HuH-7 (cell line): ENCODE results near the gene FAM110C.
"Not testable (repeated sequence)": the region's sequence is repeated elsewhere in the genome, so short reads cannot be mapped to it uniquely, and the experiment has no call there.

Experiments
- DNase-seq: peaks from one replicate; pipeline ENCODE4 v3.0.0; 2011; ENCODE audit warnings: low spot score

The FAM110C gene

DNA sequence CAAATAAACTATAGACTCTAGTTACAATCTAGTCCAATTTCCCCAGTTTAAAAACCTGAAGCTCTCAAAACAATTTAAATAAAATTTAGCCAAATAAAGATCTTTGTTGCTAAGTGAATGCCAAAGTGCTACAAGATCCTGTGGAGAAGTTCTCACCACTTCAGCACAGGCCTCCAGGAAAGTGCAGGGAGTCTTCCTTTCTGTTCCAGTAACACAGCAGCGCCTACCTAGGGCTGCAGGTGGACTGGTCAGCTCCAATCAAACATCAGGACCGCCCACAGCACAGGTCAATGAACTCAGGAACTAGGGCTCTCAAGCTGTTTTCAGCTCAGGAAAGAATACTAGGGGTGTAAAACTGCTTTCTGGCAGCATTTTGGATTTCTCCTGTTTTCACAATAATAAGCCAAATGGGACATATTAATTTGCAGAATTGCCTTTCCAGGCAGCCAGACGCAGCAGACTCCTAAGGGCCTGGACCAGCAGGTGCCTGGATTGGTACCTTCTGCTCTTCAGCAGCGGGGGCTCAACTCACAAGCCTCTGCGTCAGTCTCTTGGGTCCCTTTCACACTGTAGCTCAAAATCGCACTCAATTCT is 1.5 kb downstream of the FAM110C start:
- no peak for DNase-seq

GRCh38 chr2:42788-43187 is 3.5 kb downstream of the FAM110C start:
- no peak for DNase-seq

DNA sequence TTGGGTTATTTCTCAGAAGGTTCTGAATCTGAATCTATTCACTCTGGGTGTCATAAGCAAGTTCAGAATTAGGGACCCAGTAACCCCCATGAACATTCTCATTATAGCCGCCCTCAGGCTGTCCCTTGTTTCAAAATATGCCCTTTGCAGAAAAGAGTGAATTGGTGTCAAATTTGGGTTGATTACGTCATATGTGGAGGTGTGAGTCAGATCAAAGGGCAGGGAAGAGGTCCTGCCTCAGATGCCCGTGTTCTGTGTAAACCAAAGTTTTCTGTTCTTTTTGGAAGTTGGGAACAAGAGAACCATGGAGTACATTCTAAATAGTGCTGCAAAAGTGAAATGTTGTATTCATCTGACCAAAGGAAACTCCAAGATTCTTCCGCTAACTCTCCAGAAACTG is 5.8 kb downstream of the FAM110C start:
- no peak for DNase-seq

- no peak for DNase-seq
Observed at GRCh38 chr2:38155-38554, 8.2 kb downstream of the FAM110C start.

- no peak for DNase-seq
Observed at GRCh38 chr2:36318-36717, 10.0 kb downstream of the FAM110C start.

GRCh38 chr2:35852-36251 is 10.5 kb downstream of the FAM110C start:
- DNase-seq: no peak

GRCh38 chr2:33620-34019 is 12.7 kb downstream of the FAM110C start:
- DNase-seq: no peak

DNA sequence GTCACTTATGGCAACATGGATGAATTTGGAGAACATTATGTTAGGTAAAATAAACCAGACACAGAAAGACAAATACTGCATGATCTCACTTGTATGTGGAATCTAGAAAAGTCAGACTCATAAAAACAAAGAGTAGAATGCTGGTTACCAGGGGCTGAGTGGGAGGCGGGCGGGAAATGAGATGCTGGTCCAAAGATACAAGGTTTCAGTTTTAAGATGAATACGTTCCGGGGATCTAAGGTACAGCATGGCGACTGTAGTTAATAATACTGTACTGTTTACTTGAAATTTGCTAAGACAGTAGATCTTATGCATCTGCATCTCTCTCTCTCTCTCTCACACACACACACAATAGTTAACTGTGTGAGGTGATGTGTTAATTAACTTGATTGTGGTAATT is 14.2 kb downstream of the FAM110C start:
- no peak for DNase-seq

DNA sequence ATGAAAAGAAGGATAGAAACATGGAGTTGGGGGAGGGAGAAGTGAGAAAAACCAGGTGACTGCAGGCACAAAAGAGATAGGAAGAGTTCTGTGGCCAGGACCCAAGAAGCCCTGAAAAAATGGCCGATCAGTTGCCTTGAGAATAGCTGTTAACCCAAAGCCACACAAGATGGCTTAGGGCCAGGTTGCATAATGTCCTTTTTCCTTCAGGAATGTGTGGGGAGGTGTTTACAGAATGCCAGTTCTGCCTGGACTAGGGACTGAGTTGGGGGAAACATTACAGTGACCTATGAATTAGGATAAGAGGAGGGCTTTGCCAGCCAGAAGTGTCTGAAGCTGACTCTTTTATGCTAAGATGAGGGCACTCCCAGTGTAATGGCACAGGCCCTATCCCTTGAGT is 17.1 kb downstream of the FAM110C start:
- DNase-seq: no peak

GRCh38 chr2:28406-28975 is 17.8 kb downstream of the FAM110C start:
- DNase-seq: no peak

DNA sequence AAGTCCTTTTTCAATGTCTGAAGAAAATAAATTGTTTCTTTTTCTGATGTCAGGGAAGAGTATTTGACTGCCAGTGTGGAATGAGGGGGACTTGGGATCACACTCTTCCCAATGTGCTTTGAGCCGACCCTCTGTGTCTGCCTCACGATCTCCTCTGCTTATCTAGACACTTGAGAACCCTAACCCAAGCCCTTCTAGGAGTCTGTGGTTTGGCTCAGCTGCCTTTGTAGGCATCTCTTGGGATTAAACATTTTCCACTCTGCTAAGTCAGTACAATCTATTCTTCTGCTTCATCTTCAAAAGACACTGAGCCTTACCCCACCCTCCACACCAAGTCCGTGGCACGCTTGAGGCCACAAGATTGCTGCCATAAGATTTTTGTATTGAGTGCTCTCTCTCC is 19.4 kb downstream of the FAM110C start:
- DNase-seq: no peak

- DNase-seq: no peak
Observed at GRCh38 chr2:25543-25942, 20.8 kb downstream of the FAM110C start.

DNA sequence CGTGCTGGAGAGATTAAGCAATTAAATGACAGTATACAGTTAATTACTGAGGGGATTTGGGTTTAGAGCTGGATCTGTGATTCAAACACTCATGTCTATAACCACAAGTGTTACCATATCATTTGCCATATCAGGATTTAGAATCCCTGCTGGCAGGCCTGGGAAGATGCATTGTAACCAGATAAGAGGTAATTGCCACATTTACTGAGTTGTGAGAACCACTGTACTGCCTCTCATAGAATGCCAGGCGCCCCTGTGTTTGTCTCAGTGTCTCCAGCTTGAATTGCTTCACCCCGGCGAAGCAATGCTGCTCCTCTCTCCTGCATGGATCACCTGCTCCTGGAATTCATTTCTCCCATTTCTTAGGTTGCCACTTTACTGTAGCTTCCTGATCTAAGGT is 21.7 kb downstream of the FAM110C start:
- DNase-seq: not testable (repeated sequence)

DNA sequence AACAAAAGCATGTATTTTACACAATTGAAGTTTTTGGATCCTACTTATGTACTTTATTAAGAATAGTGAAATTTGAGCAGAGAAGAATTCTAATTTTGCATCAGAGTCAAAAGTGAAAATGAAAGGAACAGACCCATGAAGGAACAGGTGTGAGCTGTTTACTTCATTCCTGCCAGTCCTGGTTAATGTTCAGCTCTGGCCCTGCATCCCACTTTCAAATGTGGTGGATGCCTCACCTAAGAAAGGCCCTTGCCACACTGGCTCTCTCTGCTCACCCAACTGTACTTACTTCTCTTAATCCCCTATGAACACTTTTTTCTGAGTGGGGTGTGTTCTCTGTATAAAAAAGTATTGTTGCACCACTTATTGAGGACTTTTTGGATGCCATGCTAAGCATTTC is 22.2 kb downstream of the FAM110C start:
- DNase-seq: no peak

DNA sequence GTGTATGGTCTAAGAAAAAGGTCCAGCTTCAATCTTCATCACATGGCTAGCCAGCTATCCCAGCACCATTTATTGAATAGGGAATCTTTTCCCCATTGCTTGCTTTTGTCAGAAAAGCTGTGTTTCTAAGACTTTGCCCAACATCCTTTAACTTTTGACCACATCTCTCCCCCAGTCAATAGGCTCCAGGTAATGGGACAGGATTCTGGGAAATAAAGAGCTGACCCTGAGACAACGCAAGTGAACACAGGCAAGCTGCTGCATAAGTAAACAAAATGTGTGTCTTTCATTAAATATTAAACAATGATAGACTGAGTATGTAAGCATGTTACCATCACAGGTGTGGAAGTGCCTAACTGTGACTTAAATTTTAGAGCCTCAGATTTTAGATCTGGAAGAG is 23.0 kb downstream of the FAM110C start:
- DNase-seq: no peak

DNA sequence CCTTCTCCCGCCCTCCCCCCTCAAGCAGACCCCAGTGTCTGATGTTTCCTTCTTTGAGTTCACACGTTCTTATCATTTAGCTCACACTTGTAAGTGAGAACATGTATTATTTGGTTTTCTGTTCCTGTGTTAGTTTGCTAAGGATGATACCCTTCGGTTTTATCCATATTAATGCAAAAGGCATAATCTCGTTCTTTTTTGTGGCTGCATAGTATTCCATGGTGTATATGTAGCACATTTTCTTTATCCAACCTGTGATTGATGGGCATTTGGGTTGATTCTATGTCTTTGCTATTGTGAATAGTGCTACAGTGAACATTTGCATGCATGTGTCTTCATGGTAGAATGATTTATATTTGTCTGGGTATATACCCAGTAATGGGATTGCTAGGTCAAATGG is 24.1 kb downstream of the FAM110C start:
- not testable (repeated sequence) for DNase-seq

DNA sequence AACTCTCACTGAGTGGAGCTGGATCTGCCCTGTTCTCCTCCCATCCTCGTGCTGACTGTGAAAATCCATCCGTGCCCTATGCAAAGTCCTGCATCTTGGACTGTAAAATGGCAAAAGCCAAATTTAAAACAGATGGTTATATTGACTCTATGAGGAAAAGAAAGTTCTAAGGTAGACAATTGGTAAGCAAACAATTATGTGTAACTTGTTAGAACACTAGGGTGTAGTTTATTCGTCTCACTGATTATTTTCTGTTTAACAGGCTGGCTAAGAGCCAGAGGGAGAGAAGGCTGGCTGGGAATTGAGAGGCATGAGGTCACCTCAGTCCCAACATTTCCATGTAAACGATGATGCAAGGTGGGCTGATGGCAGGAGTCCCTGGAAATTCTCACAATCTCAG is 26.0 kb downstream of the FAM110C start:
- not testable (repeated sequence) for DNase-seq

- no peak for DNase-seq
Observed at GRCh38 chr2:19505-19904, 26.8 kb downstream of the FAM110C start.

GRCh38 chr2:18402-19271 is 27.7 kb downstream of the FAM110C start:
- DNase-seq: no peak

GRCh38 chr2:15916-16315 is 30.4 kb downstream of the FAM110C start:
- DNase-seq: not testable (repeated sequence)

GRCh38 chr2:11248-11941 is 34.9 kb downstream of the FAM110C start:
- no peak for DNase-seq

DNA sequence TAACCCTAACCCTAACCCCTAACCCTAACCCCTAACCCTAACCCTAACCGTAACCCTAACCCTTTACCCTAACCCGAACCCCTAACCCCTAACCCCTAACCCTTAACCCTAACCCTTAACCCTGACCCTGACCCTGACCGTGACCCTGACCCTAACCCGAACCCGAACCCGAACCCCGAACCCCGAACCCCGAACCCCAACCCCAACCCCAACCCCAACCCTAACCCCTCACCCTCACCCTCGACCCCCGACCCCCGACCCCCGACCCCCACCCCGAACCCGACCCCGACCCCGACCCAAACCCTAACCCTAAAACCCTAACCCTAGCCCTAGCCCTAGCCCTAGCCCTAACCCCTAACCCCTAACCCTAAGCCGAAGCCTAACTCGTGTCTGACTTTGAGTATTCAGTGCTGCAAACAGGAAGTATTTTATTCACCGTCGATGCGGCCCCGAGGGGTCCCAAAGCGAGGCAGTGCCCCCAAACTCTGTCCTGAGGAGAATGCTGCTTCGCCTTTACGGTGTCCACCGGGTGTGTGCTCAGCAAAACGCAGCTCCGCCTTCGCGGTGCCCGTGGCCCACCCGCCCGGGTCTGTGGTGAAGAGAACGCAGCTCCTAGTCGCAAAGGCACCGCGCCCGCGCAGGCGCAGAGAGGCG is 36.0 kb downstream of the FAM110C start:
- DNase-seq: no peak
